ENCODE measurements around the gene NAV2. TPM values are rescaled to one million over a fixed set of nuclear protein-coding genes. Genes with fewer than 3 reads are reported as not detected.

Gene NAV2
- total RNA-seq, 1 donor from 2014 or later, result 47.3 TPM

GRCh38 chr11:20035701-20036601, 323.3 kb downstream of the NAV2 start:
- DNase-seq (ENCODE audit: low spot score), result no peak

DNA sequence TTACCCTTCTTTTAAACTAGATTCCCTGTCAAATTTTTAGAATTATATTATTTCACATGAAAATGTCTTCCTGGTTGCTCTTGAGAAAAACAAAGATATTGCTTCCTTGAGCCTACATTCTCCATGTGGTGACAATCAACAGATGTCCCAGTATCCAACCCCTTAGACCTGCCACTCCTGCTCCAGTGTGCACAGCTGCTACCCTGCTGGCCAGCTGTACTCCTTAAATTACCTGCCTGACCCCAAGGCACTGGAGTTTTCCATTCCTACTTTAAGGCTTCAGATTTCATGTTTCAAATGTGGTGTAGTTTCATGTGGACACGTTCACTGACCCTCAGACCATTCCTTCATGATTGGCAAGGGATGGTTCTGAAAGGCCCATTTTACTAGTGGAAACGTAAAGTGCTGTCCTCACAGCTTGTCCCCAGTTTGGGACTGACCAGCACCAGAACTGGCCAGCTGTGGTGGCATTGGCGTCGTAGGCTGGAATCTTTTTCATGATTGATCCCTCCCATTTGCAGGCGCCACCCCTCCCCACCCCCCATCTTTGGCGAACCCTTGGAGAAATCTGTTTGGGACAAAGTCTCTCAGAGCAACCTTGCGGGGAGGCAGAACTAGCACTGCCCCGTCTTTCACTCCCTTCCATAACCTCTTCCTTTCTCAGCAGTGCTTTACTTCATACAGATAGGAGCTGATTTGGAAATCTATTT, 324.1 kb downstream of the NAV2 start:
- no peak for DNase-seq (ENCODE audit: low spot score)

GRCh38 chr11:20037396-20038153, 324.9 kb downstream of the NAV2 start:
- no peak for DNase-seq (ENCODE audit: low spot score)

DNA sequence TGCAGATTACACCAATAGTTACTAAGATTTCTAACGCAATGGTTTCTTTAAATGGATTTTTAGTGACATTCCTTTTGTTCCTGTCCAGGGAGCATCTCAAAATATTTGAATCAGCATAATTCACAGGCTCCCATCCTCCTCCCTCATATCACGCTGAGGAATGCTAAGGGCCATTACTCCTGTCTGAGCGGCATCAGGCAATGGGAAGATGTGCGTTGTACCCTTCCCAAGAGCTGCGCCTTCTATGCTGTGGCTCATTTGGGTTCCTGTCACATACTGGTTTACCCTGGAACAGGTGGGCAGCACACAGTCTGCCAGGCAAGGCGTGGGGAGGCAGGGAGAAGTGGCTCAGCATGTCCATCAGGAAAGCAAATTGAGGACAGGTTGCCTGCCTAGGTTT, 325.8 kb downstream of the NAV2 start:
- no peak for DNase-seq (ENCODE audit: low spot score)

DNA sequence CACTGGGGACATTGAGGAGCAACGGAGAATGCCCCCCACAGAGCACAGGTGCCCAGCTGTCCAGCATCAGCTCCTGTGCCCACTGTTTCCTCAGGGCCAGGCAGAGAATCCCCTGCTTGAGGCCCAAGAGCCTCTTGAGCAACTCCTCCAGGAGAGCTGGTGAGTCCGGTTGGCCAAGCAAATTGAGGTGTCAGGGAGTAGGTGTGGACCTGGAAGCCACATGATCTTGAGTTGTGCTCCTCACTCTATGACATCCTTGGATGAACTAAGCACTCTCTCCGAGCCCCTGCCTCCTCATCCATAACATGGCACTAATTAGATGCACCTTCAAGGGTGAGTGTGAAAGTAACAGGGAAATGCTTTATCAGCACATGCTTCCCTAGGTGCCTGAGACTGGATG, 326.3 kb downstream of the NAV2 start:
- no peak for DNase-seq (ENCODE audit: low spot score)

- DNase-seq (ENCODE audit: low spot score), result no peak
Observed at GRCh38 chr11:20041499-20041898, 328.9 kb downstream of the NAV2 start.

DNA sequence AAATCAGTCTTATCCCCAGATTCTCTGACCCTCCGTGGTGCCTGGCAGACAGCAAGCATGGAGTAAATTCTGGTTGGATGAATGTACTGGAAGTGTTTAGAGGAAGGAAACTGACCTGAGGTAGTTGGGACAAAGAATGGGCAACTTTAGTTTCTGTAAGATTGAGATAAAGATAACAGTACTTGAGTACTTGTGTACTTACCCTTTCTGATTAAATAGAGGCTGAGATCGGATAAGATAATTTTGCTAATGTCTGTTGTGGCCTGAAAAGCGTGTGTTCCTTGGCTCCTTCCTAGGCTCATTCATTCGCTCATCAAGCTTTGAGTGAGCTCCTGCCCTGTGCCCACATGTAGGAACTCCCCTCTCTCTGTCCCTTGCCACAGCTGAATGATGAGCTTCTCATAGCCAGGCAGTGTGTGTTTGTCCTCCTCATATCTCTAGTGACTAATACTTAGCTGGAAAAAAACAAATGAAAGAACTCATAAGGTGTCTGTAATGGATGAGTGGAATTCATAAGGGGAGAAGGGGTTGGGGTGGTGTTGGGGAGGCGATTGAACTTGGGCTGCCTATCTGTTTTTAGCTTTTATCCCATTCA, 329.5 kb downstream of the NAV2 start:
- no peak for DNase-seq (ENCODE audit: low spot score)

DNA sequence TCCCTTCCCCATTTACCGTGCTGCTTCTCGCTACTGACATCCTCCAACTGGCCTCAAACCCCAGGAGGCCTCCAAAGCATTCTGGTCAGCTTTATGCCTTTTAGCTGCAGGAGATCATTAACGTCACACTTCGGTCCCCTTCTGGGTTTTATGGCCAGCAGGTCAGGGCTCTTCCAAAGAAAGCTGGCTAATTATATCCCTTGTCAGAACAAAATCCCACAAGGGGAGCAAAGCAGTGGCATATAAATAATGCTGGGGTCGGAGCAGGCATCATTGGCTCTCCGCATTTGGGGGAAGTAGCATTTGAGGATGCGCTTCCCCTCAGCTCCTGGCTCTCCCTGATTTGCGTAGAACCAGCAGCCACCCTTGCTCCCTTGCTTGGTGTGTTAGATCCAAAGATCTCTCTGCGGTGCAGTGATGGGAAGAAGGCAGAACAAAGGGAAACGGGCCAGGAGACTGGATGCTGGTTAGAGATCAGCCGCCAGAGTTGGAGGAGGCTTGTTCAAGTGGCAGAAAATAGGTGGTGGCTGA, 330.2 kb downstream of the NAV2 start:
- DNase-seq (ENCODE audit: low spot score), result no peak

GRCh38 chr11:20043992-20044391, 331.4 kb downstream of the NAV2 start:
- no peak for DNase-seq (ENCODE audit: low spot score)

DNA sequence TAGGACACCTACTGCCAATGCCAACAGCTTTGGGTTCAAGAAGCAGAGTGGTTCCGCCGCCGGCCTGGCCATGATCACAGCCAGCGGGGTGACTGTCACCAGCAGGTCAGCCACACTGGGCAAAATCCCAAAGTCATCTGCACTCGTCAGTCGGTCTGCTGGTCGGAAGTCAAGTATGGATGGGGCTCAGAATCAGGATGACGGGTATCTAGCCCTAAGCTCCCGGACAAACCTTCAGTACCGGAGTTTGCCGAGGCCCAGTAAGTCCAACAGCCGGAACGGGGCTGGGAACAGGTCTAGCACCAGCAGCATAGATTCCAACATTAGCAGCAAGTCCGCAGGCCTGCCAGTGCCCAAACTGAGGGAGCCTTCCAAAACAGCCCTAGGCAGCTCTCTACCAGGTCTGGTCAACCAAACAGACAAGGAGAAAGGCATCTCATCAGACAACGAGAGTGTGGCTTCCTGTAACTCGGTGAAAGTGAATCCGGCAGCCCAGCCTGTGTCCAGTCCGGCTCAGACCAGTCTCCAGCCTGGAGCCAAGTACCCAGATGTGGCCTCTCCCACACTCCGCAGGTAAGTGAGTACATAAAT, 332.6 kb downstream of the NAV2 start:
- no peak for DNase-seq (ENCODE audit: low spot score)

- no peak for DNase-seq (ENCODE audit: low spot score)
Observed at GRCh38 chr11:20046416-20046815, 333.8 kb downstream of the NAV2 start.

GRCh38 chr11:20047006-20047768, 334.6 kb downstream of the NAV2 start:
- no peak for DNase-seq (ENCODE audit: low spot score)

DNA sequence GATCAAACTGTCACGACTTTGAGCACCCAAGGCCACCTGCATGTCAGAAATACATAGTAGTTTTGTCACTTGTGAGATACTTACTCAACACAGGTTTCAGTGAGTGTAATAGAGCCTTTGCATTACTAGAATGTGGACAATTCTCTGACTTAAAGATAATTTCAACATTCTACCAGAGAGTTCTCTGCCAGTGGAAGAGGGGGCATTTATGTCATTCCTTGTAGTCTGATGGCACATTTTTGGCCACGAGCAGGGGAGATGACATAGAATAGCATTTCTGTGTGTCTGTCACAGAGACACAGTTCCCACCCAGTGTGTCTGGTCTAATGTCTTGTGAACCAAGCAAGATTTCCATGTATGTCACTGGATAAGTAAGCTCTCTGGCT, 335.1 kb downstream of the NAV2 start:
- DNase-seq (ENCODE audit: low spot score), result no peak

DNA sequence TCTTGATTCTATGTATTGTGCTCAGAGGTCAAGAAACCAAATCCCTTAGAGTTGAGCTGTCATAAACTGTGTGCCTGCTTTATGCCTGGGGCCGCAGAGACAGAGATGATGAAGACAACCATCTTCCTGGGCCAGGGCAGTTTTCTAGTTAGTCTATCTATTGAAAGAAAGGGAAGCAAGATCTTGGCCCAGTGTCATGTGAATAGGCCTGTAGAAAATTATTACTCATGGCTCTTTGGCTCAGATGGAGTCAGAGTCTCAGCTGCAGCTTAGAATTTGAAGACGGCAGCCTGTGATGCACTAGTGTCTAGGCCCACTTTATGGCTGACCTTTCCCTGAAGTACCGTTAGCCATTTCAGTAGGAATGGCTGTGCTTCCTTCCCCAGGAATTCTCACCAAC, 335.6 kb downstream of the NAV2 start:
- DNase-seq (ENCODE audit: low spot score), result no peak

DNA sequence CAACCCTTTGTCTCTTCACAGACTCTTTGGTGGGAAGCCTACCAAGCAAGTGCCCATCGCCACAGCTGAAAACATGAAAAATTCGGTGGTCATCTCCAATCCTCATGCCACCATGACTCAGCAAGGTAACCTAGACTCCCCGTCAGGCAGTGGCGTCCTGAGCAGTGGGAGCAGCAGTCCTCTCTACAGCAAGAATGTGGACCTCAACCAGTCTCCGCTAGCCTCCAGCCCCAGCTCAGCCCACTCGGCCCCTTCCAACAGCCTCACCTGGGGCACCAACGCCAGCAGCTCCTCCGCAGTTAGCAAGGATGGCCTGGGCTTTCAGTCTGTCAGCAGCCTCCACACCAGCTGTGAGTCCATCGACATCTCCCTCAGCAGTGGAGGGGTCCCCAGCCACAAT, 336.1 kb downstream of the NAV2 start:
- no peak for DNase-seq (ENCODE audit: low spot score)

GRCh38 chr11:20049231-20049630, 336.6 kb downstream of the NAV2 start:
- no peak for DNase-seq (ENCODE audit: low spot score)

DNA sequence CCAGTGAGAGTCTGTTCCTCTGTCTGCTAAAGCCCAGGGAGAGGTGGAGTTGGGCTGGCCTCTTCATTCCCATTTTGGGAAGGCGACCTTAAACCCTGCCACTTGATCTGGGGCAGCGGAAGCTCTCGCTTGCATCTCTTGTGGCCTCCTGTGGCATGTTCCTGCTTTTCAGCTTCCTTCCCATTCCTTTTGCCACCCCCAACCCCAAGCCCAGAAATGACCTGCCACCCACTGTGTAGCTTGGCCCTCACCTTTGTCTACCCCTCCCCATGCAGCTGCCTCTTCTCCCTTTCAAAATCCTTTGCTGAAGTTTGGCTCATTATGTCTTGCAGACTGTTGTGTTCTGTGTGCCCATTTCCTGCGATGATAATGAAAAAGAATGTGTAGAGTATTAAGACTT, 337.4 kb downstream of the NAV2 start:
- no peak for DNase-seq (ENCODE audit: low spot score)

GRCh38 chr11:20050551-20051333, 338.1 kb downstream of the NAV2 start:
- no peak for DNase-seq (ENCODE audit: low spot score)

- no peak for DNase-seq (ENCODE audit: low spot score)
Observed at GRCh38 chr11:20051469-20052399, 339.1 kb downstream of the NAV2 start.
